ENCODE measurements around the gene TMEM198.

Gene TMEM198

DNA sequence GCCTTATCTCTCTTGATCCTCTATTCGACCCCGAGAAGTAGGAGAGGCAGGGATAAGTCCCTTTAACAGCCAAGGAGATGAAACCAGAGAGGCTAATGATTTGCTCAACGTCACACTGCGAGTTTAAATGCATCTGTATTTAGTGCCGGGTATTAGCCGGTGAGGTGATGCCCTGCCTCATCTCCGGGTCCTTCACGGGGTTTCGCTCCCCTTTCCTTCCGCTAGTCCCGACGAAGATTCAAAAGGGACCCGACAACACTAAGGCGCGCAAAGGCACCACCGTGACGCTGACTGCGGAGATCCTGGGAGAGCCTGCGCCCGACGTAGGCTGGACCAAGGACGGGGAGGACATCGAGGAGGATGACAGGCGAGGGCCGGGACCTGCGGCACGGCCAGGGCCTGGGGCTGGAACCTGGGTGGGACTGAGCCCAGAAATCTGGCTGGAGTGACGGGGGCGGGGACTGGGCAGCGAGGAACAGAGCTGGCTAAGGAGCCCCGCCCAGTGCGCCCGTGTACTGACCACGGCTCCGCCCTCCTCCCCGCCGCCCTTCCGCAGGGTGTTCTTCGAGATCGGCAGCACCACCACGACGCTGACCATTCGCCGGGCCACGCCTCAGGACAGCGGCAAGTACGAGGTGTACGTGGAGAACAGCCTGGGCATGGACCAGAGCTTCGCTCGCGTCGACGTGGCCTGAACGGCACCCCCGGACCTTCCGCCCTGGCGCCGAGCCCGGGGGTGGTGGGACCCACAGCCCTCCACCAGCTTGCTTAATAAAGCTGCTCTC, 46.1 kb upstream of the TMEM198 start:
- TF ChIP-seq, protein P1, sequence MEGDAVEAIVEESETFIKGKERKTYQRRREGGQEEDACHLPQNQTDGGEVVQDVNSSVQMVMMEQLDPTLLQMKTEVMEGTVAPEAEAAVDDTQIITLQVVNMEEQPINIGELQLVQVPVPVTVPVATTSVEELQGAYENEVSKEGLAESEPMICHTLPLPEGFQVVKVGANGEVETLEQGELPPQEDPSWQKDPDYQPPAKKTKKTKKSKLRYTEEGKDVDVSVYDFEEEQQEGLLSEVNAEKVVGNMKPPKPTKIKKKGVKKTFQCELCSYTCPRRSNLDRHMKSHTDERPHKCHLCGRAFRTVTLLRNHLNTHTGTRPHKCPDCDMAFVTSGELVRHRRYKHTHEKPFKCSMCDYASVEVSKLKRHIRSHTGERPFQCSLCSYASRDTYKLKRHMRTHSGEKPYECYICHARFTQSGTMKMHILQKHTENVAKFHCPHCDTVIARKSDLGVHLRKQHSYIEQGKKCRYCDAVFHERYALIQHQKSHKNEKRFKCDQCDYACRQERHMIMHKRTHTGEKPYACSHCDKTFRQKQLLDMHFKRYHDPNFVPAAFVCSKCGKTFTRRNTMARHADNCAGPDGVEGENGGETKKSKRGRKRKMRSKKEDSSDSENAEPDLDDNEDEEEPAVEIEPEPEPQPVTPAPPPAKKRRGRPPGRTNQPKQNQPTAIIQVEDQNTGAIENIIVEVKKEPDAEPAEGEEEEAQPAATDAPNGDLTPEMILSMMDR (IDR thresholded peaks at IDR 0.05; ENCODE audit: insufficient read depth, low read depth, low read length, missing control alignments): no peak
- H3K4me3 ChIP-seq (ENCODE audit: low read length): peak overlapping the region; percentile 73
- DNase-seq (ENCODE audit: low read depth): peak; percentile 58

DNA sequence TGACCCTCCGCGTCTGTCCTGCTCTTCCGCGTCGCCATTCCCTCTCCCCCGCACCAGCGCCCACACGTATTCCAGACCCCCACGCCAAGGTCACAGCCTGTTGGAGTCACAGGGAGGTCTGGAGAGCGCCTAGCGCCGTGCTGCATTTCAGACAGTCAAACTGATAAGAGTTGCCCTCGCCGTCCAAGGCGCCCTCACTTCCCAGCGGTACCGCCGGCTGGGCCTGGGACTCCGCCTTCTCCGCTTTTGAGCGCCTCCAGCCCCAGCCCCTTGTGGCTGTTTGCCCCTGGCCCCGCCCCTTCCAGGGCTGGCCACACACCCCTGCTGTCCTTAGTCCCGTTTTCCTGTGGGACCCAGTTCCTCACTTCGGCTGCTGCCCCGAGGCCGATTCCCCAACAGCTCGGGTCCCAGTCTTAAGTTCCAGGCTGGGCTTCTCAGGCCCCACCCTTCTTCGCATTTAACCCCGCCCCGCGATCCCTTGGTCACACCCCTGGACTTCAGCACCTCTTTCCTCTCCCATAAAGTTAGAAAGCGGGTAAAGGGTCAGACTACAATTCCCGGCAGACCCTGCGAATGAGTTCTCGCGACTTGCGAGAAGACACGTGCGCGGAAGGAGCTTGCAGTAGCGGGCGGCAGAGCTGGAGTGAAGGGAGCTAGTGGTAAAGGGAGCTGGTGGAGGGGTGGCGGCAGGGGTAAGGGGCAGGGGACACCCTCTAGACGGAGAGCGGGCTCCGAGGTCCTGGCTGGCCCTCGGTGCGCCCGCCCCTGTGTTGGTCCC, 45.4 kb upstream of the TMEM198 start, which contains the start of gene GMPPA:
TSS of gene GMPPA (plus strand) at position 612 of the 778 bp plus-strand sequence. CDS start 1,085 bp downstream, outside the sequence.
- peak within 1 kb of the TSS; percentile 73 for H3K4me3 ChIP-seq (ENCODE audit: low read length)
- peak; percentile 99 for DNase-seq (ENCODE audit: low read depth)
- TF ChIP-seq, protein P1 (IDR thresholded peaks at IDR 0.05; ENCODE audit: insufficient read depth, low read depth, low read length, missing control alignments): peak; percentile 21

DNA sequence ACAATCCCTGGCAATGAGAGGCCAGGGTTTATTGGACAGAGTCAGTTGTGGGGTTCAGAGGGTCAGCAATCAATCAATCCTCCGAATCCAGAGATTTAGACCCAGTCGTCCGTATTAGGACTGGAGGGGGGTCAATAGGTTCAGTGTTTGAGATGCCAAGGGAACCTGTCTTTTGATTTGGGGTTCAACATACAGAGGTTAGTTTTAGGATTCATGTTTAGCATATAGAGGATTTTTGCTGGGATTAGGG, 44.8 kb upstream of the TMEM198 start:
- no peak for DNase-seq (ENCODE audit: low read depth)
- TF ChIP-seq, protein P1 (IDR thresholded peaks at IDR 0.05; ENCODE audit: insufficient read depth, low read depth, low read length, missing control alignments): no peak
- peak overlapping the region; percentile 73 for H3K4me3 ChIP-seq (ENCODE audit: low read length)

DNA sequence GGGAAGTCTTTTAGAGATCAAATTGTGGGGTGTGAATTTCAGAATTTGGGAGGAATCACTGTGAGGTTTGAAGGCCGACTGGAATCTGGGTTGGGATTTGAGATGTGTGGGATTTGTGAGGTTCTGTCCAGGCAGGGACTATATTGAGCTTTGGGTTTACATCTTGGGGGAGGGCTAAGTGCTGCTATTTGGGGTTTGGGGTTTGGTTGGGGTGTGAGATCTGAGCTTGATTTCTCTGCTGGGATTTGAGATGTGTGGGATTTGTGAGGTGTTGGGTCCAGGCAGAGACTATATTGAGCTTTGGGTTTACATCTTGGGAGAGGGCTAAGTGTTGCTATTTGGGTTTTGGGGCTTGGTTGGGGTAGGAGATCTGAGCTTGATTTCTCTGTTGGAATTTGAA, 44.3 kb upstream of the TMEM198 start:
- TF ChIP-seq, protein P1 (IDR thresholded peaks at IDR 0.05; ENCODE audit: insufficient read depth, low read depth, low read length, missing control alignments): no peak
- H3K4me3 ChIP-seq (ENCODE audit: low read length): peak overlapping the region; percentile 73
- DNase-seq (ENCODE audit: low read depth): no peak

DNA sequence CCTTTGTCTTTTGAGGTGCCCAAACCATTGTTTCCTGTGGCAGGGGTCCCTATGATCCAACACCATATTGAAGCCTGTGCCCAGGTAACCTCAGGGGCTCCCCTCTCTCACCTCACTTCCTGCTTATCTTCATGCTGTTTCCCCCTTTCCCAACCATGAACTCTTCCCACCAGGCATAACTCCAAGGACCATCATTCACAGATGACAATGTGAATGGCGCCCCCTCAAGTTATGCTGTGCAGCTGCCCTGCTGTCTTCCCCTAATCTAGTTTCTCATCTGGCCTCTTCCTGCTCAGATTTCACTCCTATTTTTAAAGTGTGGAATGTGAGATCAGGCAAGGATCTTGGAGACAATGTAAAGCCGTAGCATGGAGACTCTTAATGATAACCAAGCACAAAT, 43.7 kb upstream of the TMEM198 start:
- TF ChIP-seq, protein P1 (IDR thresholded peaks at IDR 0.05; ENCODE audit: insufficient read depth, low read depth, low read length, missing control alignments): no peak
- H3K4me3 ChIP-seq (ENCODE audit: low read length): no peak overlapping the region
- no peak for DNase-seq (ENCODE audit: low read depth)

DNA sequence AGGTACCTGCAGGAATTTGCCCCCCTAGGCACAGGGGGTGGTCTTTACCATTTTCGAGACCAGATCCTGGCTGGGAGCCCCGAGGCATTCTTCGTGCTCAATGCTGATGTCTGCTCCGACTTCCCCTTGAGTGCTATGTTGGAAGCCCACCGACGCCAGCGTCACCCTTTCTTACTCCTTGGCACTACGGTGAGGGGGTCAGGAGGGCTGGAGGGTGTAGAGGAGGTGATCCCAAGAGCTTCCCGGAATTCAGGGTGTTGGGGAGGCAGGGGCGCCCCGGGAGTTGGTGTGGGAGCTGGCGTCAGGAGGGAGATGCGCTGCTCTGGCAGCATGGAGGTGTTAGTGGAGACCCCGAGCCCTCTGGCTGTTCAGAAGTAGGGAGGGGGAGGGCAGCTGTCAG, 42.0 kb upstream of the TMEM198 start:
- TF ChIP-seq, protein P1 (IDR thresholded peaks at IDR 0.05; ENCODE audit: insufficient read depth, low read depth, low read length, missing control alignments): no peak
- DNase-seq (ENCODE audit: low read depth): no peak
- no peak overlapping the region for H3K4me3 ChIP-seq (ENCODE audit: low read length)

Data from epithelial cell of esophagus (primary cell).